MM.1S (cell line): ENCODE measurements around the gene FYCO1.

Experiments used
- CTCF ChIP-seq: fragments of 300-600 bp; sonication (generic); IDR thresholded peaks from 2 replicates; pipeline ENCODE4 v1.5.1; 2016; ENCODE audit warnings: antibody characterized with exemption, low read length, mixed read lengths
- EZH2 ChIP-seq: fragments of 300-600 bp; sonication (generic); optimal IDR thresholded peaks from 2 replicates; pipeline ENCODE3; 2017; ENCODE audit warnings: low read depth, mild to moderate bottlenecking, antibody characterized with exemption, low read length, mixed read lengths
- EZH2phosphoT487 ChIP-seq: fragments of 300-600 bp; sonication (generic); IDR thresholded peaks from 2 replicates; pipeline ENCODE4 v1.6.1; 2018; ENCODE audit warnings: antibody characterized with exemption, low read length

GRCh38 chr3:45980229-45980813 is 15.3 kb downstream of the FYCO1 start:
- TF ChIP-seq CTCF (no peak), EZH2phosphoT487 (no peak), EZH2 (no peak)
